ENCODE measurements around the gene HERPUD2.

HERPUD2 gene

DNA sequence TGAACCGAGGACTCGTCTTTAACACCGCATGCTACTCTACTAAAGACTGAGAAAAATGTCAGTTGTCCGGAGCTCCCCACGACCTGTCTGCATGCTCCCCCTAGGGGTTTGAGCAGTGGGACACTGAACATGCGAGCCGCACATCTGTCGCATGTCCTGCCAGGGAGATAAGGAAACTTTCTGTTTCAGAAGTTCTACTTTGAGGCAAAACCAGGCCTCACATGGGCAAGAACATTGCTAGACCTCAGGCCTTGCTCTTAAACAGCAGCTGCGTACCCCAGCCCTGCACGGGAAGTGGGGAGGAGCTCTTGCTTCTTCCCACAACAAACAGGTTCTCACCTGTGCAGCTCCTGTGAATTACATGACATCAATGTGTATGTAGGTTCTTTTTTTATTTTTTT, 30.3 kb upstream of the HERPUD2 start:
- peak; percentile 37 for DNase-seq (ENCODE audit: low read depth)
- TF ChIP-seq, protein P1, sequence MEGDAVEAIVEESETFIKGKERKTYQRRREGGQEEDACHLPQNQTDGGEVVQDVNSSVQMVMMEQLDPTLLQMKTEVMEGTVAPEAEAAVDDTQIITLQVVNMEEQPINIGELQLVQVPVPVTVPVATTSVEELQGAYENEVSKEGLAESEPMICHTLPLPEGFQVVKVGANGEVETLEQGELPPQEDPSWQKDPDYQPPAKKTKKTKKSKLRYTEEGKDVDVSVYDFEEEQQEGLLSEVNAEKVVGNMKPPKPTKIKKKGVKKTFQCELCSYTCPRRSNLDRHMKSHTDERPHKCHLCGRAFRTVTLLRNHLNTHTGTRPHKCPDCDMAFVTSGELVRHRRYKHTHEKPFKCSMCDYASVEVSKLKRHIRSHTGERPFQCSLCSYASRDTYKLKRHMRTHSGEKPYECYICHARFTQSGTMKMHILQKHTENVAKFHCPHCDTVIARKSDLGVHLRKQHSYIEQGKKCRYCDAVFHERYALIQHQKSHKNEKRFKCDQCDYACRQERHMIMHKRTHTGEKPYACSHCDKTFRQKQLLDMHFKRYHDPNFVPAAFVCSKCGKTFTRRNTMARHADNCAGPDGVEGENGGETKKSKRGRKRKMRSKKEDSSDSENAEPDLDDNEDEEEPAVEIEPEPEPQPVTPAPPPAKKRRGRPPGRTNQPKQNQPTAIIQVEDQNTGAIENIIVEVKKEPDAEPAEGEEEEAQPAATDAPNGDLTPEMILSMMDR (IDR thresholded peaks at IDR 0.05; ENCODE audit: low read depth, low read length): peak; percentile 1
- TF ChIP-seq, protein P2, sequence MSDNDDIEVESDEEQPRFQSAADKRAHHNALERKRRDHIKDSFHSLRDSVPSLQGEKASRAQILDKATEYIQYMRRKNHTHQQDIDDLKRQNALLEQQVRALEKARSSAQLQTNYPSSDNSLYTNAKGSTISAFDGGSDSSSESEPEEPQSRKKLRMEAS (IDR thresholded peaks at IDR 0.05; ENCODE audit: low read depth, low read length): no peak
- H3K4me3 ChIP-seq (ENCODE audit: low read depth, low read length): no peak overlapping the region

DNA sequence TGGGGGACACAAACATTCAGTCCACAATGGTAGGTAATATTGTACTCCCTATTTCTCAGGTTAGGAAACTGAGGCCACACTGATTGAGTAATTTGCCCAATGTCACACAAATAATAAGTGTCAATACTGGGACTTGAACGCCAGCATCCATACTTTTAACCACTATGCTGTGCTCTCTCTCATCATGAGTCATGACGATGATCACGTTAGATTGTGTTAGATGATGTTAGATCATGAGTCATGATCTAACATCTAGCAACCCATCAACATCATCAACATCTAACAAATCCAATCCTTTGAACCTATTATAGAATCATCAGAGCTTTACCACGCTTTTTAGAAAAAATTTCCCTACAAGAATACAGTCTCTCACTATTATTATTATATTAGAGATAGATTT, 28.1 kb upstream of the HERPUD2 start:
- TF ChIP-seq, protein P1 (IDR thresholded peaks at IDR 0.05; ENCODE audit: low read depth, low read length): no peak
- TF ChIP-seq POLR2A (IDR thresholded peaks at IDR 0.05; ENCODE audit: extremely low read depth, insufficient read length): no peak
- DNase-seq (ENCODE audit: low read depth): peak; percentile 43
- H3K4me3 ChIP-seq (ENCODE audit: low read depth, low read length): no peak overlapping the region

DNA sequence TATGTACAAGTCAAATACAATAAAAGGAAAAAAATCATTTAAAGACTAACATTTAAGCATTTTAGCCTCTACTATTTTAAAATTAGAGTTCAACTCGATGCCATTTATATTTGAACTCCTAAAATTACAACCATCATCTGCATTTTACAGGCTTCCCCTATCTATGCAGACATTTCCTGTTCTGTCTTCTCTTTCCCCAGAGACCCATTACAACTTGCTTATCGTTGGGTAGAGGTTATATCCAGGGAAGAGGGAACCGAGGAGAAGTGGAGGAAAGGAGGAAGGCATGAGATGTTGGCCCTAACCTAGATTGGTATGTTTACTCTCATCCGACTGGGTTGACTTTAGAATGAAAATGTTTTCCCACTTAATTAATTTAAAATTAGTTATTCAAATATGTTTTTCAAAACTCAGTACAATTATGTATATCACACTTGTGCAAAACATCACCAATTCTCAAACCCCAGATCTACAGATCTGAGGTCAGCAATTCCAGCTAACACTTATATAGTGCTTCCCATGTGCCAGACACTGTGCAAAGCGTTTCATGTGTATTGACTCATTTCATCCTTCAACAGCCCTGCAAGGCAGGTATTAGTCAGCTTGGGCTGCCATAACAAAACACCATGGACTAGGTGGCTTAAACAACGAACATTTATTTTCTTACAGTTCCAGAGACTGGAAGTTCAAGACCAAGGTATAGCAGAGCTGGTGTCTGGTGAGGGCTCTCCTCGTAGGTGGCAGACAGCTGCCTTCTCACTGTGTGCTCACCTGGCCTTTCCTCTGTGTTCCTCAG, 27.3 kb upstream of the HERPUD2 start:
- no peak overlapping the region for H3K4me3 ChIP-seq (ENCODE audit: low read depth, low read length)
- DNase-seq (ENCODE audit: low read depth): peak; percentile 90
- TF ChIP-seq MYC (IDR thresholded peaks at IDR 0.05; ENCODE audit: low read depth, low read length): 0 out of 2 replicates have a peak, but pooled peaks have one; percentile 23
- TF ChIP-seq, protein P2 (IDR thresholded peaks at IDR 0.05; ENCODE audit: low read depth, low read length): 0 out of 2 replicates have a peak, but pooled peaks have one; percentile 30
- TF ChIP-seq, protein P1 (IDR thresholded peaks at IDR 0.05; ENCODE audit: low read depth, low read length): no peak

DNA sequence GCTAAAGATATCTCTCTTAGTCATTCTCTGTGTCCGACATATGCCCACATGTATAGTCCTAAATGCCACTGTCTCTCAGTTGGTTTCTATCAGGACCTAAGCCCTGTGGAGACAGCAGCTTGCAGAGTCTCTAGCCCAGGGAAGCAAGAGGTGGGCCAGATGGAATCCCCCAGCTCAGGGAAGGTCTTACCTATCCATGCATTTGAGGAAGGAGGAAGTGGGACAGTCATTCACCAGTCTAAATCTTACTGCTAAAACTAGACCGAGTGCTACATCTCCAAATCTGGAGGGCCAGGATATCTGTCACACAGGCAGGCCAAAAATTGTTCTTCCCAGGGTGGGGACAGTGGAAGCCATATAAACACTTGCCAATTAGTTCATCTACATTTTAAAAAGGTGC, 26.4 kb upstream of the HERPUD2 start:
- H3K4me3 ChIP-seq (ENCODE audit: low read depth, low read length): no peak overlapping the region
- TF ChIP-seq, protein P2 (IDR thresholded peaks at IDR 0.05; ENCODE audit: low read depth, low read length): no peak
- TF ChIP-seq, protein P1 (IDR thresholded peaks at IDR 0.05; ENCODE audit: low read depth, low read length): no peak
- TF ChIP-seq POLR2A (IDR thresholded peaks at IDR 0.05; ENCODE audit: extremely low read depth, insufficient read length): no peak
- no peak for TF ChIP-seq MYC (IDR thresholded peaks at IDR 0.05; ENCODE audit: low read depth, low read length)
- DNase-seq (ENCODE audit: low read depth): peak; percentile 42

DNA sequence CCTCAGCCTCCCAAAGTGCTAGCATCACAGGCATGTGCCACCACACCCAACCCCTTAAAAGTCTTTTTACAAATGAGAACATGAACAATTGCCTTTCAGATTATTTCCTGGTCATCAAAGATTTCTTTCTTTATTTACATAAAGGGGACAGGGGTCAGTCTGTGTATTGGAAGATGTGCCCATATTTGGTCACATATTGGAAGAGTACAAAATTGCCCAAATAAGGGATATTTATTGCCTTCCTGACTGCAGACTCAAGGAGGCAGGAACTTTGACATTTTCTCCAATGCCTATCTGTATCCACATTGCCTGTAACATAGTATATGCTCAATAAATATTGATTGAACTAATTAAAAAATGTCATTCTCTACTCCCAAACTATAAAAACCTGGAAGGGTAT, 25.9 kb upstream of the HERPUD2 start:
- TF ChIP-seq MYC (IDR thresholded peaks at IDR 0.05; ENCODE audit: low read depth, low read length): no peak
- no peak for TF ChIP-seq POLR2A (IDR thresholded peaks at IDR 0.05; ENCODE audit: extremely low read depth, insufficient read length)
- TF ChIP-seq, protein P1 (IDR thresholded peaks at IDR 0.05; ENCODE audit: low read depth, low read length): no peak

DNA sequence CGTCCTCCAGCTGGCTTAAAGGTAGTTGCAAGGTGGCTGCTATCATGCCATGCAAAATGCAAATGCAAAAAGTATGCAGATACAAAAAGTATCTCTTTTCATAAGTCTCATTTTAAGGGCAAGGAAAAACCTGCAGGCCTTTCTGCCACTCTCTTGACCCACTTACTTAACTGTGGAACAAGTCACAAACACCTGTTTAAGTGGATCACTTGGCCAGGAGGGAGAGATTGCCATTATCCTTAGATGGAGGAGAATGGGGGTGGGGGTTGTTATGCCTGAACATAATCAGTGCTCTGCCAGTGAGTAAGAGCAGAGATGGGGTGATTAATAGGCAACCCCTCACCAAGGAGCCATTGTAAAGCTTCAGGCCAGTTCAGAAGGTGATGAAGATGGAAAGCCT, 25.1 kb upstream of the HERPUD2 start:
- TF ChIP-seq, protein P2 (IDR thresholded peaks at IDR 0.05; ENCODE audit: low read depth, low read length): no peak
- no peak for TF ChIP-seq MYC (IDR thresholded peaks at IDR 0.05; ENCODE audit: low read depth, low read length)
- no peak for TF ChIP-seq POLR2A (IDR thresholded peaks at IDR 0.05; ENCODE audit: extremely low read depth, insufficient read length)
- TF ChIP-seq, protein P1 (IDR thresholded peaks at IDR 0.05; ENCODE audit: low read depth, low read length): no peak
- no peak for DNase-seq (ENCODE audit: low read depth)
- H3K4me3 ChIP-seq (ENCODE audit: low read depth, low read length): no peak overlapping the region

More for the DNA sequence above, 25.9 kb upstream of the HERPUD2 start:
- no peak overlapping the region for H3K4me3 ChIP-seq (ENCODE audit: low read depth, low read length)
- DNase-seq (ENCODE audit: low read depth): no peak

Measured in NB4 (cell line).